GM11168 (cell line): ENCODE results near the gene COL3A1.

Experiments
- in situ Hi-C: fragments of 300-500 bp; cut with MboI; formaldehyde crosslinking; loops from one replicate; pipeline ENCODE4 v1.12.0; 2022; ENCODE audit warnings: low sequenced_read_pairs; ENCODE audit not compliant: unreplicated experiment

COL3A1 gene

DNA sequence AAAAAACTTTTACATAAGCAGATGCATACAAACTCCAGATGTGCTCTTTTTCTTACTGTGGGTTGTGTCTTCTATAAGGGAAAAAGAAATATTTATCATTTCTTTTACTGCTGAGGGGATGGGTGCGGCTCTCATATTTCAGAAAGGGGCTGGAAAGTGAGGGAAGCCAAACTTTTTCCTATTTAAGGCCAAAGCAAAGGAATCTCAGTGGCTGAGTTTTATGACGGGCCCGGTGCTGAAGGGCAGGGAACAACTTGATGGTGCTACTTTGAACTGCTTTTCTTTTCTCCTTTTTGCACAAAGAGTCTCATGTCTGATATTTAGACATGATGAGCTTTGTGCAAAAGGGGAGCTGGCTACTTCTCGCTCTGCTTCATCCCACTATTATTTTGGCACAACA lies at the start of gene COL3A1:
Gene COL3A1, plus strand, starts transcription at position 210 of the 400 bp plus-strand sequence. Its CDS starts 117 bp downstream, at position 327.
- in situ Hi-C loops = no loop called here

DNA sequence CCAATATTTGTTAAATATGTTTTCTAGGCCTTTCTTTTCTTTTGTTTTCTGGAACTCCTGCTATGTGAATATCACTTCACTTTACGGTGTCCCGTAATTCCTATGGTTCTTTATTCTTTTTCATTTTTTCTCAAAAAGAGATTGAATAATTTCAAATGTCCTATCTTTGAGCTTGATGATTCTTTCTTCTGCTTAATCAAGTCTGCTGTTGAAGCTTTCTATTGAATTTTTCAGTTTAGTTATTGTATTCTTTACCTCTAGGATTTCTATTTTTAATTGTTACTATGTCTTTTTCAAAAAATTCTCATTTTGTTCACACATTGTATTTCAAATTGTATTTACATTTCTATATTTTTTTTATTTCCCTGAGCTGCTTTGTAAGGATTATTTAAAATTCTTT lies 45.5 kb upstream of the COL3A1 start:
- in situ Hi-C loops = no loop called here

DNA sequence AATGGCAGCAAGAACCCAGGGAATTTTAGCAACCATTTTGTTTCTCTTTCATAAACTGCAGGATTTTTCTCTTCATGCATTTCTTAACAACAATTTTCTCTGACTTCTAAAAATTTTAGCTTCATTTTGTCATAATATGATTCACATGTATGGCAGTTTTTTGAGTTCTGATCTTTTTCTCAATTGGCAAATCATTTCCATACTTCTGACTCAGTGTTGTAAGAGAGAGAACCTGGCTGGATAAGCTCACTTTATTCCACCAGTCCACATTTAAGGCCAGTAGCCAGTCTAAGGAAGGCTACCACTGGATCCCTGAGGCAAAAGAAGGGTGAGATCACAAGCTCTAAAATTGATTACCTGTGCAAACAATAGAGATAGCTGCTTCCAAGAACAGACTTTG lies 42.8 kb upstream of the COL3A1 start:
- in situ Hi-C loops = no loop called here

DNA sequence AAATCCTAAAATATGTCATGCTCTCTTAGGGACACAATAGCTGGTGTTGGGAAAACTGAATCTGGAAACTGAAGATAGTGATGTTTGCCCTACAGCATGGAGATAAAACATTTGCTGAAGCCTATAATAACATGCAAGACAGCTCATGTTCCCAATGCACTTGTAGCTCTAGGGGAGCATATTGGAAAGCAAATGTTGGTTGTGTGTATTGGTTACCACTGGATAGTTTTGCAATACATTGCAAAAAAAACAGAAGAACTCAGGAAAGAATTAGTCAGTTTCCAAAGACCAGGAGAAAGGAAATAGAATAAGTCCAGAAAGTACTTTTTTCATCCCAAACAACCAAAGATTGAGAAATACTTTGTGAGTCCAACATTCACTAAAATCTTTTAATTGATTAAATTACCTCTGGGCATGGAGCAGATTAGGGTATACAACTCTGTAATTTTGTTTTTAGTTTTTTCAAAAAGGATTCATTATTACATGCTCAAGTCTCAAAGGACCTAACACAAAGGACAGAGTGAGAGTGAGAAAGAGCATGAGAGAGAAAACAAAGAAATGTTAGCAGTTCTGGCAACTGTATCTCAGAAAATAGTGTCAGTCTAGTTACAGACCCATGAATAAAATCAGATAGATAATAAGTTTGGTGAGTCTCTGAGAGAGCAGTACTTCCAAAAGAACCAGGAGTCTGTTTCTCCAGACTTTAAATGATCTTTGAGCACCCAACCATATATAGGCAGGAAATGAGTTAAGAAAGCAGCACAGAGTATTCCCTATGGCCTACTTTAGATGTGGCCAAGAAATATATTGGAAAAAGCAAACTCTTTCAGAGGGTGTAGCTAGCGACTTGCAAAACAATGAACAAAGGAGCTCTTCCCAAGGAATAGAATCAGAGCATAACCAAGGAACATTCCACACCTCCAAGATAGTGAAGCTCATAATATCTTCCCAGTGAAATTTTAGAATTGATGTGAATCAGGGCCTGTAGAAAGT lies 36.6 kb upstream of the COL3A1 start:
- in situ Hi-C loops = no loop called here

DNA sequence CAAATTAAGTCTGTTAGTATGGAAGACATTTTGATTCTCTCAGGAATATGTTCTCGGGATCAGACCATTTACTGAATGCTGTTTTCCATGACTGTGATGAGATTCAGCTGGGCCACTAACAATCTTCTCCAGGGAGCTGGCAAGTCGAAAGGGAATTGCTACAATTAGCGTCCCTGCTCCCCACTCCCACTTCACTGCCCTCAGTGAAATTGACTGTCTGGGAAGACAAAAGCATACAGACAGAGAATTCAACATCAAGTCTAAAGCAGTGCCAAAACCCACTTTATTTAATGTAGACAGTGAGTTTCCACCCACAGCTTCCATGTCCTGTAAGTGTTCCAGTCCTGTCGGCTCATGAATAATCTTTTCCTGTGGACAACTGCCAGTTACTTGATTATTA lies 34.0 kb upstream of the COL3A1 start:
- in situ Hi-C loops = no loop called here

DNA sequence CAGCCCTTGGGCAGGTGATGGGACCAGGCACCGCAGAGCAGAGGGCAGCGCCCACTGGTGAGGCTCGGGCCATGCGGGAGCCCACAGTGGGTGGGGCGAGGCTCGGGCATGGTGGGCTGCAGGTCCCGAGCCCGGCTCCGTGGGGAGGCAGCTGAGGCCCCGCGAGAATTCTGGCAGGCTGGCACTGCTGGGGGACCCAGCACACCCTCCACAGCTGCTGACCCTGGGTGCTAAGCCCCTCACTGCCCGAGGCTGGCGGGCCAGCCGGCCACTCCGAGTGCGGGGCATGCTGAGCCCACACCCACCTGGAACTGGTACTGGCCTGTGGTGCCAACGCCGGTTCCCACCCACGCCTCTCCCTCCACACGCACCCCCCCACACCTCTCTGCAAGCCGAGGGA lies 29.7 kb upstream of the COL3A1 start:
- in situ Hi-C loops = no loop called here

DNA sequence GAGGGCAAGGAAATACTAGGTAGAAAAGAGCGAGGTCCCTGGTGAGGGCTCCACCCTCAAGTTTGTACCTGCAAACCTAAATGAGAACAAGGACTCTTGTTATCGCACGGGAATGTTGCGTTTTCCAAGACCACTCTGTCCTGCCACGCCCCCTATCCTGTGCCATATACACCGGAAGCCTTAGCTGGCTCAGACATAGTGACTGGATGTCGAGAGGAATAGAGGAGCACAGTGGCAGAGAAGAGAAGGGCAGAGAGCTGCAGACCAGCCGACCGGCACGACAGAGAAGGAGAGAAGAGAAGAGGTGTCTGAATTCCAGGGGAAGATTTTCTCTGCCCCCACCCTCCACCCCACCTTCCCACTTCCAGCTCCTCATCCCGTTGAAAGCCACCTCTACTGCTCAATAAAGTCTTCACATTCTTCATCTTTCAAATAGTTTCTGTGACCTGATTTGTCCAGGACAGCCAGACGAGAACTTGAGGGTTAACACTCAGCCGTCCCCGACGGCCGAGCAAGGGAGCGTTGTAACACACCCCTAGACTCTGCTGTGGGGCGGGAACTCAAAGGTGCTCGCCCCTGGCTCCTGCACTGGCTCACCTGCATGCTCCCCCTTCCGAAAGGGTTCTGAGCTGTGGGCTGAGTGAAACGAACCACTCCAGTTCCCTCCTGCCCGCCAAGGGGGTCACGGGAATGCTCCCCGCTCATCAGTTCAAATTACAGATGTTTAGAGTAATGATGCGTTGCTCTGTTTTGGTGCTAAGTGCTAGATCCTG lies 24.9 kb upstream of the COL3A1 start:
- in situ Hi-C loops = no loop called here

DNA sequence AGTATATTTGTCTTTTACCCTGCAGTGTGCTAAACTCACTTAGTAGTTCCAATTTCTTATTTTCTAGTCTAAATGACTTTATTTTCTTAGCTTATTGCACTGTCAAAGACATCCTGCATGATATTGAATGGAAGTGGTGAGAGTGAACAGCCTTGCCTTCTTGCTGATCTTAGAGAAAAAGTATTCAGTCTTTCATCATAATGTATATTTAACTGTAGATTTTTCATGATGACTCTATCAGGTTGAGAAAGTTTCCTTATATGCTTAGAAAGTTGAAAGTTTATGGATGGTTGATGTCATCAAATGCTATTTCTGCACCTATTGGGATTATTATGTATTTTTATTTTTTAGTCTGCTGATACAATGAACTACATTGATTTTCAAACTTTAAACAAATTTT lies 21.3 kb upstream of the COL3A1 start:
- in situ Hi-C loops = no loop called here

DNA sequence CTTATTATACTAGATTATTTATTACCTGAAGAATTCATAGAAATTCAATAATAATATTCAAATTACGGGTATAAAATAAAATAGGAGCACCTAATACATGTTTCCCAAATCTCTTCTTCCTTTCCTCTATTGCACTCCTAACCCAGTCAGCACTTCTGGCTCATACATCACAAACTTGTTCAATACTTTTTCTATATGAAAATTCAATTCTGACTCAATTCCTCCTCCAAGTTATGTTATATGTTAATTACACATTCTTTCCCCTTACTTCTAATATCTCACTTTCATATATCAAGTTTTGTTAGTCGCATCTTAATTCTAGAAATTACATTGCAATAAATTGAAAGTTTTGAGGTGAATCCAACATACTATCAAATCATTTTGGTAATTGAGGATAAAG lies 17.9 kb upstream of the COL3A1 start:
- in situ Hi-C loops = no loop called here

DNA sequence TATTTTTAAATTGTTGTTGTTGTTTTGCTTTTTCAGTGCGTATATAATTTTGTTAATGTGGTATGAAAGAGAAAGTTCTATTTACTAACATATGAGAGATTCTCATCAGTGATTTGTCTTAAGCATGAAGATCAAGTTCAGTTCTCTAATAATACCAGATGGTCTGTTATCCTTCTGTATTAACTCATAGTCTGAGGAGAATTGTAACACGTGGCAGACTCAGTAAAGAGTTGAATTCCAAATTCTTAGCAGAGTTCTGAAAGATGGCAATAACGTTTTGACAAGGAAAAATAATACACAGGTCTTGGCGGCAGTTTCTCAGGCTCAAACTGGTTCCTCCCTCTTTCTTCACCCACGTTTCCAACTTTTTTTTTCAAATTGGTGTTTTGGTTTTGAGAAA lies 17.2 kb upstream of the COL3A1 start:
- in situ Hi-C loops = no loop called here

DNA sequence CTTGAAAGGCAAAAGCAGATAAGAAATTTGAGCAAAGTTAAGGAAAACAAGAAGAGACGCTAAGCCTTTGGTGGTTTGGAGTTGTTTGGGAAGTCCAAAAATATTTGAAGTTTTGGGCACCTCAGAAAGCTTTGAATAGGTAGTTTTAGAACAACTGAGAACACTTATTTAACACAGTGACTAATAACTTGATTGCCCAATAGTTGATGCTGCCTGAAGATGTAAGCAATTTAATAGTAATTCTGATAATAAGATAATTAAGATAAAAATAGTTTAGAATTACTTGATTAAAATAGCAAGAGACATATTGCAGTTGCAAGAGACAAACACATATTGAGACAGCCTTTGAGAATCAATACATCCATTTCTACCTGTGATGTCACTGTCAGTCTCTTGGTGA lies 16.5 kb upstream of the COL3A1 start:
- in situ Hi-C loops = no loop called here

DNA sequence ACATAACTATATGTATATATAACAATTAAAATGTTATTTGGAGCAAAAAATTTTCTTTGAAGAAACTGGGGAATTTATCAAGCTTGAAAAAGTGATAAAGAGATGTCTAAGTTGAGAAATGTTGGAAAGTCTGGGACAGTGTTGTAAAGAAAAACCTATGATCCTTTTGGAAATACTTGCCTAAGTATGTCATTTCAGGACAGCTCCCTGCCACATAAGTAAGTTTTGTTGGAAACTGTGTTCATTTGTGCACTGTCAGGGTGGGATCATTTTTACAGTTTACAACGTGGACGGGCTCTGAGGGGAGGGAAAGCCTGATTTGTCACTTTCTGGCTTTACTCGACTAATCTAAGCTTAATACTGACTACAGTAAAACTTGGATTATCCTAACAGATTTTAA lies 10.4 kb upstream of the COL3A1 start:
- in situ Hi-C loops = no loop called here

DNA sequence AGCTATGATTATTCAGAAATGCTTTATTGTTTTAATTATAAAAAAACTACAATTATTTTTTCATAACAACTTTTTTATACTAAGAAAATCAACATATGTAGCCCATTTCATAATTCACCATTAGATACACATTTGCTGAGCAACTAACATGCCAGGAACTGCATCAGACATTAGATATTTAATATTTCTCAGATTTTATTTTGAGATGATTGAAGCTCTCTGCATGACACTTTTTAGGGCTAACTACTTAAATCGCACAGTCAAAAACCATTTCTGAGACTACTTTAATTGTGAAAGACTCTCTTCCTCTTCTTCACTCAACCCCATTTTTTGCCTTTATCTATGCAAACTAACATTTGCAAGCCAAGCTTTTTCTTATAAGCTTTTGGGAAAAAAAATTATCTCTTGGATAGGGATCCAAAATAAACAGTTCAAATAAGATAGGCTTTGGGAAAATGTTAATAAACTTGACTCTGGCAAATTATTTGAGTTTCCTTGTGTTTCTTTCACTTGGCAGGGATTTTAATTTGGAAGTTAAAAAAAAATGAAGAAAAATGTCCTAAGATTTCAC lies 9.1 kb upstream of the COL3A1 start:
- in situ Hi-C loops = no loop called here

DNA sequence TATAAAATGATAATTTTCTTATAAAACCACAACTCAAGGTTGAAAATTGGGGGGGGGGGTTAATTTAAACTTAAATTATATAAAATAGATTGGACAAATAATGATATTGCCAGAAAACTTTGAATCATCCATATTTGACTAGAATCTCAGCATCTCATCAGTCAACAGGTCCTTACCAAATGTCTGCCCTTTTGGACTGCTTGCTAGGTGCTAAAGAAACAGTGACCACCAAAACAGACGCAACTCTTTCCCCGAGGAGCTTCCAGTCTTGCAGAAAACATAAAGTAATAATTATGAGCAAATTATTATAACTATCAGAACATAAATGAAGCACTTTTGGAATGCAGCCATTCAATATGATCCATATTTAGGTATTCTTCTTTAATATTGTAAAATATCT lies 8.6 kb upstream of the COL3A1 start:
- in situ Hi-C loops = no loop called here

DNA sequence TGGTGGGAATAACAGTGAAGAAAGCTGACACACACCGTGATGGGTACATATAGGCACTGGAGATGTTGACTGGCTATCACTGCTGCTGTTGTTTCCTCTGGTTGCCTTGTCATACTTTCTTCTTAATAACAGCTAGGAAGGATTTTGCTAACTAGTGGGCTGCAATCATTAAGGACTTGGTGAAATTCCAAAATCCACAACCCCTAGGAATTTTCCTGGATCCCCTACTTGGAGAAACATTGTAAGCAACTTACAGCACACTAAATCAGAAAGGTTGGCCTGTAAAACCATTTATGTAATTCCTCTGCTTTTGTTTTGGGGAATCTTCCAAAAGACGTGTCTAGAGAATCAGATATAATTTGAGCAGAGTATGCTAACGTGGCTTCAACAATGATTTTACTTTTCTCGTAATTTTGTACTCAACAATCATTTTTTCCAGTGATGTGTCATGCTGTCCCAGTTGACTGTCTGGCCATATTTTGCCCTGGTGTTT lies 8.0 kb upstream of the COL3A1 start:
- in situ Hi-C loops = no loop called here

DNA sequence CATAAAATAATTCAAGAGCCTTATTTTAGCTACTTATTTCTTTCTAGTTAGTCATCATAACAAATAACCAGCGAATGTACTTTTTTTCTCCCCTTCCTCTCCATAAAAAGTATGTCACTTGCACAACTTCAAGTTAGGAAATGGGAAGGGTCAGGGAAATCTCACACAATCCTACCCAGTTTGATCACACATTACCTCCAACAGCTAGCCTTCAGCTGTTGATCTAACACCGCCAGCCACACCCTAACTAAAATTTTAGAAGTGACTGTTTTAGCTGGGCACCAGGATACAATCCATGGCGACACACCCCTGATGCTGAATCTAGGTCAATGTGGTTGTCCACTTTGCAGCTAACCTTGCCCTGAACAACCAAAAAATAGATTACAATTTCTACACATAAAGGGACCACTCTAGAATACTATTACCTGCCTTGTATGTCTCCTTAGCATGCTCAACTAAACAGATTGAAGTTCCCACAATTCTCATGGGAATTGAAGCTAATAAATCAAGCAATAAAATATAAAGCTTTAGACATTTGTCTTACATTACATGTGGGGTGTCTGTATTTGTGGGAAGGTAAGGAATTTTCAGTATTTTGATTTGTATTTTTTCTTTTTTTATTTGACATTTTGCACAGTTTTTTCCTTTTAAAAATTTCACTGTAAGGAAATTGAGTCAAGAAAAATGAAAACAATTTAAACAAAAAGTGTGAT lies 7.3 kb upstream of the COL3A1 start:
- in situ Hi-C loops = no loop called here

DNA sequence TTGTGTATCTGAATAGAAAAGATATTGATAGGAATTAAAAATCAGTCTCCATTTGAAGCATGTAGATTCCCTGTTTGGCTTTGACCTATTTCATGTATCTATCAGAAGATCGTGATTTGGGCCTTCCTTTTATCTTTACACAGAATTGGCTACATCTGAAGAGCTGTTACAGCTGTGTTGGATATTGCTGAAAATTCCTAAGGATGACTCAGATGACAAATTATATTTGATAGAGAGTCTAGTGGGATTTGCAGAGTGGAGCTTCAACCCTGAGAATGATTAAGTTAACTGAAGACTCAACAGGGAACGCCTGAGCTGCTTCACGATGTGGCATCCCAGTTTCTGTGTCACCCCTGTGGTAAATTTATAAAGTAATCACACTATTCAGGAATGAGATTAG lies 4.9 kb upstream of the COL3A1 start:
- in situ Hi-C loops = no loop called here

DNA sequence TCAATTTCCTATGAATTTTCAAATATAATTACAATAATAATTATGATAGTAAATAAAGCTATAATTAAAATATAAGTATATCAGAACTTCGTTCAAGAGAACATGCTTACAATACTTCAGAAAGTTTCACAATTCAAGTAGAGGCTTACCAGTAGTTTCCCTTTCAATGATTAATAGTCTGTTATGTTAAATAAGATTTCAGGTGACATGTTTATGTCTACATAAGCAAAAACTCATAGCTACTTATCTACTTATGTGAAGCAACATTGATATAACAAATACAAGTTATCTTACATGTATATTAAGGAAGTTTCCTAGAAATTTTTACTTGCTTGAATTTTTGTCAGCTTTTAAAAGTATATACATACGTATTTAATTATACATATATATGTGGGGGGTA lies 4.5 kb upstream of the COL3A1 start:
- in situ Hi-C loops = no loop called here

DNA sequence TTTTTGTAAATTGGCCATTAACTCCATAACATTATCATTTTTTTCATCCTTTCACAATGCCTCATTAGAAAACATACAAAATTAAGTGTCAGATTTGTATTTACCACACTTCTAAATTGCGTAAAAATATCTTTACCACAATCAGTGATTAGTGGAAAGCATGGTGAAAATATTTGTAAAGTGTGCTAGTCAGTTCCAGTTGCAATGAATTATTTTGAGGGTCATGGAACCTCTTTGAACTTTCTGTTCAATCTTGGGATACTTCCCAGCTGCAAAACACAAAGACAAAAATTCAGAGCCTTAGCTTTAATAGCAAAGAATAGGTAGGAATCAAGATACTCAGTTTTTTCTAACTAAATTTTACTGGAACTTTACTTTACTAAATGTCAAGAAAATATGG lies 4.0 kb upstream of the COL3A1 start:
- in situ Hi-C loops = no loop called here

DNA sequence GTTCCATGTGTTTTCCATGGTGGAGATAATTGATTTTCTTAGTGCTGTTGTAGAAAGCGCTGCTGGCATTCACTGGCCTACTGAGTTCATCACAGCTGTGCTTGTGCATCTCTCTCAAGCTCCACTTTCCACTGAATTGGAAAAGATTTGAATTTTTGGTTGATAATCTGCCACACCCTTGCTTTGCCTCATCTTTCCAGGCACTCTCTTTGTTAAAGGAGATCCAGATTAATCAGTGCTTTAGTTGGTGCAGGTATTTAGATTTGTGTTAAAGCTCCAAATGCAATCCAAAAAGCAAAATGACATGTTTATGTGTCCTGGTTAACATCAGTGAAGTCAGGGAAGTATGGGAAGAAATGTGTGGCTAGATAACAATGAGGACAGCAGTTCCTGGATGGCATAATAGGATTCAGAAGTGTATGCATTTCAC lies 2.7 kb upstream of the COL3A1 start:
- in situ Hi-C loops = no loop called here
